ENCODE data around the gene RBM23. TPM values are rescaled to one million over a fixed set of nuclear protein-coding genes. Genes with fewer than 3 reads are reported as not detected.
"Not testable (repeated sequence)": the region's sequence is repeated elsewhere in the genome, so short reads cannot be mapped to it uniquely, and the experiment has no call there.

Gene RBM23
- total and polyA plus RNA-seq, 3 donors from 2014 or later, result 73.7 to 115 (median 93.3) TPM

DNA sequence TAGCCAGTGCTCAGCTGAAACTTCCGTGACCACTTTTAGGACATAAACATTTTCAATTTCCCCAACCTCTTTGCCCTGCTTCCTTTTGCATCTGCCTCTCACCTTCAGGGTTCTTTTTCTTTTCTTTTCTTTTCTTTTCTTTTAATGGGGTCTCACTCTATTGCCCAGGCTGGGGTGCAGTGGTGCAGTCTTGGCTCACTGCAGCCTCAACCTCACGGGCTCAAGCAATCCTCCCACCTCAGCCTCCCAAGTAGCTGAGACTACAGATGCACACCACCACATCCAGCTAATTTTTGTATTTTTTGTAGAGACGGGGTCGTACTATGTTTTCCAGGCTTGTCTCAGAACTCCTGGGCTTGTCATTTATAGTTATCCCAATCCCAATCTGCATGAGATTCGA, 52.1 kb downstream of the RBM23 start:
- H3K4me3 ChIP-seq, result no peak overlapping the region
- TF ChIP-seq POLR2A (IDR thresholded peaks at IDR 0.05) (no peak), CTCF (IDR thresholded peaks at IDR 0.05) (no peak)
- no peaks in the 10 kb centered on the region for H3K36me3 ChIP-seq (ENCODE audit: low read depth, missing control alignments)
- no peak for DNase-seq
- intact Hi-C loops (cut with DNase I; ENCODE audit: low total_unique reads), result no loop called here
- WGBS, 2 donors, result 93 to 97% methylated on average over 5 of the region's 5 CpGs
- no peak overlapping the region for H3K27ac ChIP-seq
- H3K9me3 ChIP-seq, result no peaks in the 10 kb centered on the region
- H3K27me3 ChIP-seq, result no peaks in the 10 kb centered on the region
- no peaks in the 10 kb centered on the region for H3K4me1 ChIP-seq

GRCh38 chr14:22865424-22866405, 53.2 kb downstream of the RBM23 start:
- no peaks in the 10 kb centered on the region for H3K4me1 ChIP-seq
- TF ChIP-seq CTCF (IDR thresholded peaks at IDR 0.05) (no peak), POLR2A (IDR thresholded peaks at IDR 0.05) (no peak)
- DNase-seq, result no peak
- no peaks in the 10 kb centered on the region for H3K36me3 ChIP-seq (ENCODE audit: low read depth, missing control alignments)
- WGBS, 2 donors, result 63 to 68% methylated on average over 6 of the region's 6 CpGs
- no peaks in the 10 kb centered on the region for H3K9me3 ChIP-seq
- intact Hi-C loops (cut with DNase I; ENCODE audit: low total_unique reads), result no loop called here
- no peak overlapping the region for H3K4me3 ChIP-seq
- no peak overlapping the region for H3K27ac ChIP-seq
- no peaks in the 10 kb centered on the region for H3K27me3 ChIP-seq

DNA sequence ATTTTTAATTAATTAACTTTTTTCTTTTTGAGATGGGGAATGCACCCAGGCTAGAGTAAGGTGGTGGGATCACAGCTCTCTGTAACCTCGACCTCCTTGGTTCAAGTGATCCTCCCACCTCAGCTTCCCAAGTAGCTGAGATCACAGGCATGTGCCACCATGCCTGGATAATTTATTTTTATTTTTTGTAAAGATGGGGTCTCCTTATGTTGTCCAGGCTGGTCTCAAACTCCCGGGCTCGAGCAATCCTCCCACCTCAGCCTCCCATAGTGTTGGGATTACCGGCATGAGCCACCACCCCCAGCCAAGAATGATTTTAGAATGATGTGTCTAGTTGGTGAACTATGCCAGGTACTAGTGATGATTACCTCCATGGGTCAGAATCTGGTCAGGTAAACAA, 54.0 kb downstream of the RBM23 start:
- 85 to 89% methylated on average over 4 of the region's 4 CpGs for WGBS, 2 donors
- no peaks in the 10 kb centered on the region for H3K9me3 ChIP-seq
- H3K27ac ChIP-seq, result no peak overlapping the region
- no peaks in the 10 kb centered on the region for H3K36me3 ChIP-seq (ENCODE audit: low read depth, missing control alignments)
- H3K27me3 ChIP-seq, result no peaks in the 10 kb centered on the region
- TF ChIP-seq CTCF (IDR thresholded peaks at IDR 0.05) (no peak), POLR2A (IDR thresholded peaks at IDR 0.05) (no peak)
- H3K4me1 ChIP-seq, result no peaks in the 10 kb centered on the region
- no peak overlapping the region for H3K4me3 ChIP-seq
- DNase-seq, result no peak
- intact Hi-C loops (cut with DNase I; ENCODE audit: low total_unique reads), result no loop called here

DNA sequence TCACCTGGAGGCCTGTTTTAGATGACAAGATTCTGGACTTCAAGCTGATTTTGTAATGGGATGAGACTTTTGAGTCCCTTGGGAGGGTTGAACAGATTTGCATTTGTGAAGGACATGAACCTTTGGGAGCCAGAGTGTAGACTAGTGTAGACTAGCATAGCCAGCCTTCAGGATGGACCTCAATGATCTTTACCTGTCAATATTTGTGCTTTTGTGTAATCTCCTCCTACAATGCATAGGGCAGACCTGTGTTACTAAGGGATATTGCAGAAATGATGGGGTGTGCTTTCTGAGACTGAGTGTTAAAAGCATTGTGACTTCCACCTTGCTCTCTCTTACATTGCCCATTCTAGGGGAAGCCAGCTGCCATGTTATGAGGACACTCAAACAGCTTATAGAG, 57.3 kb downstream of the RBM23 start:
- Histone ChIP-seq H3K9me3 (no peaks in the 10 kb centered on the region), H3K4me1 (no peaks in the 10 kb centered on the region), H3K27me3 (no peaks in the 10 kb centered on the region), H3K4me3 (no peak overlapping the region), H3K36me3 (ENCODE audit: low read depth, missing control alignments) (no peaks in the 10 kb centered on the region), H3K27ac (no peak overlapping the region)
- TF ChIP-seq CTCF (IDR thresholded peaks at IDR 0.05), result no peak
- TF ChIP-seq POLR2A (IDR thresholded peaks at IDR 0.05), result no peak
- DNase-seq, result no peak
- intact Hi-C loops (cut with DNase I; ENCODE audit: low total_unique reads), result no loop called here

GRCh38 chr14:22860377-22860776, 58.6 kb downstream of the RBM23 start:
- H3K9me3 ChIP-seq; H3K27ac ChIP-seq; H3K4me3 ChIP-seq; intact Hi-C loops (cut with DNase I; ENCODE audit: low total_unique reads); H3K27me3 ChIP-seq; DNase-seq; H3K4me1 ChIP-seq; H3K36me3 ChIP-seq (ENCODE audit: low read depth, missing control alignments): not testable (repeated sequence)
- 79 to 82% methylated on average over 3 of the region's 3 CpGs for WGBS, 2 donors

All from testis (tissue), 3 donors.